DND-41 (cell line): ENCODE measurements around the gene RASL11A.

Source experiments
- EZH2 ChIP-seq: IDR thresholded peaks from 3 replicates; pipeline ENCODE4 v1.6.1; 2012; ENCODE audit warnings: borderline replicate concordance, low read depth, mild to moderate bottlenecking, moderate library complexity, low read length, inconsistent platforms; ENCODE audit not compliant: severe bottlenecking
- TF ChIP-seq, protein P1 (sequence below): IDR thresholded peaks from 2 replicates; pipeline ENCODE4 v1.5.1; 2012; ENCODE audit warnings: borderline replicate concordance, low read length, moderate library complexity, mild to moderate bottlenecking; ENCODE audit not compliant: poor library complexity, severe bottlenecking; ENCODE audit errors: extremely low read depth

DNA sequence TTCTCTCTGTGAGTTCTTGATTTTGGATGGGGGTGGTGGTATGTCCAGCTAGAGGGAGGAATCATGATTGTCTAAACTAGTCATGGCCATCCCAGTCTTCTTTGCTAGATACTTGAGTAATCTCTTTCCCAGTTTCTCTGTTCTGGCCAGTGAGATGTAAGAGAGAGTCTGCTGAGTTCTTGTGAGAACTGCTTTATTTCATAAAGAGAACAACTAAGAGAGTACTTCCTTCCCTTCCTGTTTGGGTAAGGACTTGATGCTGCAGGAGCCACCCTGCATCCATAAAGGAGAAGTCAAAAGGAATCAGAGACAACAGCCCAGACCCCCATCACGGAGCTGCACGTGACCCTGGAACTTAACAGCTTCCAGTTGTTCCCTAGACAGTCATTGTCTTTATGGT, 3.0 kb upstream of the RASL11A start:
- no peak for TF ChIP-seq EZH2
- TF ChIP-seq, protein P1, sequence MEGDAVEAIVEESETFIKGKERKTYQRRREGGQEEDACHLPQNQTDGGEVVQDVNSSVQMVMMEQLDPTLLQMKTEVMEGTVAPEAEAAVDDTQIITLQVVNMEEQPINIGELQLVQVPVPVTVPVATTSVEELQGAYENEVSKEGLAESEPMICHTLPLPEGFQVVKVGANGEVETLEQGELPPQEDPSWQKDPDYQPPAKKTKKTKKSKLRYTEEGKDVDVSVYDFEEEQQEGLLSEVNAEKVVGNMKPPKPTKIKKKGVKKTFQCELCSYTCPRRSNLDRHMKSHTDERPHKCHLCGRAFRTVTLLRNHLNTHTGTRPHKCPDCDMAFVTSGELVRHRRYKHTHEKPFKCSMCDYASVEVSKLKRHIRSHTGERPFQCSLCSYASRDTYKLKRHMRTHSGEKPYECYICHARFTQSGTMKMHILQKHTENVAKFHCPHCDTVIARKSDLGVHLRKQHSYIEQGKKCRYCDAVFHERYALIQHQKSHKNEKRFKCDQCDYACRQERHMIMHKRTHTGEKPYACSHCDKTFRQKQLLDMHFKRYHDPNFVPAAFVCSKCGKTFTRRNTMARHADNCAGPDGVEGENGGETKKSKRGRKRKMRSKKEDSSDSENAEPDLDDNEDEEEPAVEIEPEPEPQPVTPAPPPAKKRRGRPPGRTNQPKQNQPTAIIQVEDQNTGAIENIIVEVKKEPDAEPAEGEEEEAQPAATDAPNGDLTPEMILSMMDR = no peak
